Activated CD8-positive, alpha-beta T cell treated with anti-CD3 and anti-CD28 coated beads for 36 hours (primary cell): ENCODE results near the gene OTOGL. TPM values are rescaled to one million over a fixed set of nuclear protein-coding genes. Genes with fewer than 3 reads are reported as not detected.

Source experiments
- ATAC-seq: fragments of 200-7000 bp; cut with Tn5 transposase; one replicate; pipeline ENCODE4 v1.10.0; 2021; ENCODE audit warnings: mild to moderate bottlenecking, moderate library complexity
- CTCF ChIA-PET: fragments of 350-600 bp; sonication (Branson Sonifier 250); formaldehyde crosslinking; loops from one replicate; lab custom pipeline; 2021; ENCODE audit warnings: antibody characterized with exemption; lab: Charles Lee
- POLR2A ChIA-PET: fragments of 350-600 bp; sonication (Branson Sonifier 250); formaldehyde crosslinking; loops from one replicate; lab custom pipeline; 2021; ENCODE audit warnings: antibody characterized with exemption; lab: Charles Lee
- DNase-seq: peaks from one replicate; pipeline ENCODE4 v3.0.0-alpha.2; 2020
- H3K27ac Mint-ChIP-seq: one replicate; pipeline ENCODE4 v1.8.0; 2021; ENCODE audit warnings: mild to moderate bottlenecking, mixed read lengths
- H3K27me3 Mint-ChIP-seq: one replicate; pipeline ENCODE4 v1.8.0; 2021; ENCODE audit warnings: mixed read lengths
- H3K36me3 Mint-ChIP-seq: one replicate; pipeline ENCODE4 v1.8.0; 2021; ENCODE audit warnings: low read depth, mixed read lengths
- H3K4me1 Mint-ChIP-seq: one replicate; pipeline ENCODE4 v1.8.0; 2021; ENCODE audit warnings: low read depth, mixed read lengths
- H3K4me3 Mint-ChIP-seq: one replicate; pipeline ENCODE4 v1.8.0; 2021; ENCODE audit warnings: mild to moderate bottlenecking, moderate library complexity, mixed read lengths
- H3K9me3 Mint-ChIP-seq: one replicate; pipeline ENCODE4 v1.8.0; 2021; ENCODE audit warnings: mixed read lengths
- CTCF ChIP-seq: fragments of 200-600 bp; IDR thresholded peaks from one replicate; pipeline ENCODE4 v1.8.0; 2022; ENCODE audit warnings: antibody characterized with exemption, mild to moderate bottlenecking
- intact Hi-C: fragments of 100-400 bp; cut with micrococcal nuclease; formaldehyde crosslinking; loops from one replicate; pipeline ENCODE4 v1.10.0; 2022
- total RNA-seq, 2 experiments: library from RNA; stranded (reverse); gene quantifications; one replicate each; pipeline ENCODE4 v1.2.3, GENCODE V29; 2021

The OTOGL gene
- total RNA-seq, 2 experiments from 2014 or later: not detected

GRCh38 chr12:80317899-80318298 lies 218.6 kb downstream of the OTOGL start:
- ChIA-PET CTCF (interaction anchor here (0.7 kb wide), 1 partner anchor 48 kb away, joined by 3 read pairs; no protein-coding TSS in a partner anchor), POLR2A (no interaction called here)
- H3K27me3 Mint-ChIP-seq: peaks cover 2% of the 10 kb centered on the region
- no peak overlapping the region for H3K27ac Mint-ChIP-seq
- no peak for ATAC-seq
- no peaks in the 10 kb centered on the region for H3K4me1 Mint-ChIP-seq
- no peak for DNase-seq
- H3K36me3 Mint-ChIP-seq: no peaks in the 10 kb centered on the region
- no peak for TF ChIP-seq CTCF
- H3K4me3 Mint-ChIP-seq: no peak overlapping the region
- H3K9me3 Mint-ChIP-seq: no peaks in the 10 kb centered on the region
- intact Hi-C loops: no loop called here

DNA sequence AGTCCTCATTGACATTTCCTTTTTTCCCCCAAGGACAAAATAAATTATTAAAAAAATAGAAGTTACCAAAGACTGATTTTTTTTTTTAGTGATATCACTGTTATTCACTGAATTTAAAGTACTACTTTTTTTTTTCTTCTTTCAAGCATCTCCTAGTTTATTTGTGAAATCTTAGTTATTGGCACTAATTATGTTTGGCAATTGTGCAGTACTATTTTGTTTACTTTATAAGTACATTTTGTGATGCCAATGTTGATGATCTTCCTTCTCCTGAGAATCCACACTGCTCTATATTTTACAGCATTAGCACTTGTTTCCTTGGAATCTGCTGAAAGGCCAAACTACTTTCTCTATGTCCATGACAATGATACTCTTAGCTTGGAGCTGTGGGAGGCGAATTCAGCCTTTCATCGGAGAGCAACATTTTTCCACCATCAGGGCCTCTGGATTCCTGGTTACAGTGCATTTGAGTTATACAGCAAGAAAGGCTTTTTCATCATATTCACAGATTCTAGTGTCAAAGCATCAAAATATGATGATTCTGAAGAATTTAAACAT lies 220.9 kb downstream of the OTOGL start:
- Mint-ChIP-seq H3K27ac (no peak overlapping the region), H3K9me3 (no peaks in the 10 kb centered on the region), H3K36me3 (no peaks in the 10 kb centered on the region), H3K4me3 (no peak overlapping the region), H3K27me3 (peaks cover 2% of the 10 kb centered on the region), H3K4me1 (no peaks in the 10 kb centered on the region)
- ChIA-PET POLR2A (no interaction called here), CTCF (no interaction called here)
- no peak for DNase-seq
- intact Hi-C loops: no loop called here
- TF ChIP-seq CTCF: no peak
- ATAC-seq: no peak

GRCh38 chr12:80321653-80322052 lies 222.3 kb downstream of the OTOGL start:
- intact Hi-C loops: no loop called here
- no peak for ATAC-seq
- no peak for DNase-seq
- Mint-ChIP-seq H3K36me3 (no peaks in the 10 kb centered on the region), H3K4me3 (no peak overlapping the region), H3K4me1 (no peaks in the 10 kb centered on the region), H3K27ac (no peak overlapping the region), H3K27me3 (peaks cover 2% of the 10 kb centered on the region), H3K9me3 (no peaks in the 10 kb centered on the region)
- no peak for TF ChIP-seq CTCF
- CTCF ChIA-PET: no interaction called here
- POLR2A ChIA-PET: no interaction called here

DNA sequence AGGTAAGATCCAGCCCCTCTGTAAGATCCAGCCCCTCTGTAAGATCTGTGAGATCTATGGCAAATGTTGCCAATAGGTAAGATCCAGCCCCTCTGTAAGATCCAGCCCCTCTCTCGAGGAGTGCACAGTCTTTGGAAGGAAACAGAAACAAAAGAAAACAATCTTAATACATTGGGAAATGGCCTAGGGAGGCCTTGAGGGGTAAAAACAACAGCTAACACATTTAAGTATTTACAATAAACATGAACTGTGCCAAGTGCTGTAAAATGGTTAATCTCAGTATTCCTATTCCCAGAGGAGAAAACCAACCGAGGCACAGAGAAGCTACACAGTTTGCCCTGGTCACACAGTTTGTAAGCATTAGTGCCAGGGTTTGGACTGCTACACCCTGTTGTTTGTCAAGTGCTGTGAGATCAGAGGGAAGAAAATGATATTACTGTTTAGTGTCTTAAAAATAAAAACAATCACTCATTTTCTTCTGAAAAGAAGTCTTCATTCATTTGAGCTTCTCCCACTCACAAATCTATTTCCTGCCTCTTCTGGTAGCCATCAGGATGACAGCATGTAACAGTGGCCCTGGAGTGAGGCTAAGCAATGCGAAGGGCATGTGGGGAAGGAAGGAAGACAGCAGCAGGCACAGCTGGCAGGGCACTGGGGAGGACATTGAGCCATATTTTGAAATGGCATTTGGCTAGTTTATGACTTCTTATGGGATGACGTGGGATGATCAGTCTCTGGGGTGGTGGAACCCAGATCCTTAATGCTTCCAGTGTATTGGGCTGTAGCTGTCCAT lies 226.0 kb downstream of the OTOGL start:
- POLR2A ChIA-PET: no interaction called here
- ATAC-seq (no peak), DNase-seq (no peak)
- Mint-ChIP-seq H3K4me3 (no peak overlapping the region), H3K27me3 (no peaks in the 10 kb centered on the region), H3K4me1 (no peaks in the 10 kb centered on the region), H3K9me3 (no peaks in the 10 kb centered on the region), H3K36me3 (no peaks in the 10 kb centered on the region), H3K27ac (no peak overlapping the region)
- TF ChIP-seq CTCF: no peak
- CTCF ChIA-PET: no interaction called here
- intact Hi-C loops: no loop called here

DNA sequence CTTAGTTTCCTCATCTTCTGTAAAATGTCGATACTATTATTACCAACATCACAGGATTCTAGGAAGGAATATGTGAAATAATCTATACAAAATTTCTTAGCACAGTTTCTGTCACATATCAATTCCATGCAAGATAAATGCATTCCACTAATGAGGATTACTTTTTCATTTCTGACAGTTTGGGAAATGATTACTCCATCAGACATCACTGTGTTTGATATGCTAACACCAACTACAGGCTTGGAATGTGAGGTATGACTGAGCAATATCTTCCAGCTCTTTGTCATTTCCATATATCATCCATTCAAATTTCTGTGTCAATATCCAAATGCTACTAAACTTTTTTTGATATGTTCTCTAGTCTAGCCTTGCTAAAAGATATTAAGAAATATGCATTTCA lies 233.5 kb downstream of the OTOGL start:
- DNase-seq: no peak
- ChIA-PET CTCF (no interaction called here), POLR2A (no interaction called here)
- Mint-ChIP-seq H3K4me1 (no peaks in the 10 kb centered on the region), H3K4me3 (no peak overlapping the region), H3K27me3 (no peaks in the 10 kb centered on the region), H3K27ac (no peak overlapping the region), H3K9me3 (no peaks in the 10 kb centered on the region), H3K36me3 (no peaks in the 10 kb centered on the region)
- no peak for ATAC-seq
- intact Hi-C loops: no loop called here
- TF ChIP-seq CTCF: no peak
